ENCODE data around the gene TPP2.

DNA sequence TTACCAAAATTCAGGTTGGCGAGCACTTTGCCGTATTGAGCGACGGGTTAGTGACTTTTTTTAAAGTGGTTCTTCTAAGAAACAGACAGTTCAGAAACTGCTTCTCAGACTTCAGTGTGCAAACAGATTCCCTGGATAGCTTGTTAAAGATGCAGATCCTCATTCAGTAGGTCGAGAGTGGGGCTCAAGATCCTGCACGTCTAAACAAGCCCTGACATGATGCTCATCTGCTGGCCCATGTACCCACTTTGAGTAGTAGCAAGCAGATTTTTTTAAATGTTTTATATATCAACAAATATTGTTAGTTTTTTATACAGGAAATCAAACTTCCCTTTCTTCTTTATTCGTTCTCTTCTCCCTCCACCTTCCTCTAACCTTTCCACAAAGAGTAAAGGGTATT is 90.7 kb downstream of the TPP2 start:
- TF ChIP-seq, protein P1, sequence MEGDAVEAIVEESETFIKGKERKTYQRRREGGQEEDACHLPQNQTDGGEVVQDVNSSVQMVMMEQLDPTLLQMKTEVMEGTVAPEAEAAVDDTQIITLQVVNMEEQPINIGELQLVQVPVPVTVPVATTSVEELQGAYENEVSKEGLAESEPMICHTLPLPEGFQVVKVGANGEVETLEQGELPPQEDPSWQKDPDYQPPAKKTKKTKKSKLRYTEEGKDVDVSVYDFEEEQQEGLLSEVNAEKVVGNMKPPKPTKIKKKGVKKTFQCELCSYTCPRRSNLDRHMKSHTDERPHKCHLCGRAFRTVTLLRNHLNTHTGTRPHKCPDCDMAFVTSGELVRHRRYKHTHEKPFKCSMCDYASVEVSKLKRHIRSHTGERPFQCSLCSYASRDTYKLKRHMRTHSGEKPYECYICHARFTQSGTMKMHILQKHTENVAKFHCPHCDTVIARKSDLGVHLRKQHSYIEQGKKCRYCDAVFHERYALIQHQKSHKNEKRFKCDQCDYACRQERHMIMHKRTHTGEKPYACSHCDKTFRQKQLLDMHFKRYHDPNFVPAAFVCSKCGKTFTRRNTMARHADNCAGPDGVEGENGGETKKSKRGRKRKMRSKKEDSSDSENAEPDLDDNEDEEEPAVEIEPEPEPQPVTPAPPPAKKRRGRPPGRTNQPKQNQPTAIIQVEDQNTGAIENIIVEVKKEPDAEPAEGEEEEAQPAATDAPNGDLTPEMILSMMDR (IDR thresholded peaks at IDR 0.05; ENCODE audit: poor library complexity, severe bottlenecking): no peak
- TF ChIP-seq EP300 (conservative IDR thresholded peaks at IDR 0.05; ENCODE audit: poor library complexity, severe bottlenecking) (no peak), MXI1 (conservative IDR thresholded peaks at IDR 0.05; ENCODE audit: poor library complexity, severe bottlenecking) (no peak)

Measured in neural cell (in vitro differentiated cells).